Panc1 (cell line): ENCODE results near the gene MTFMT.

ENCODE experiments used
- CTCF ChIP-seq: fragments of 450-650 bp; IDR thresholded peaks from 2 replicates; pipeline ENCODE4 v1.5.1; 2017; ENCODE audit warnings: mild to moderate bottlenecking
- POLR2AphosphoS5 ChIP-seq: IDR thresholded peaks from 2 replicates; pipeline ENCODE4 v1.6.1; 2012; ENCODE audit warnings: mild to moderate bottlenecking, low read depth, low read length, moderate library complexity
- REST ChIP-seq, 2 experiments: IDR thresholded peaks; 2 replicates each; pipeline ENCODE4 v1.6.1; 2011 to 2012; ENCODE audit warnings: low read depth in 2 of 2, control low read depth in 1 of 2, low read length in 1 of 2, mild to moderate bottlenecking in 1 of 2, moderate library complexity in 1 of 2; ENCODE audit not compliant: insufficient read depth in 1 of 2
- SIN3A ChIP-seq: IDR thresholded peaks from 2 replicates; pipeline ENCODE4 v1.6.1; 2012; ENCODE audit warnings: low read depth, mild to moderate bottlenecking, low read length, moderate library complexity, borderline replicate concordance; ENCODE audit not compliant: insufficient read depth
- TCF7L2 ChIP-seq: IDR thresholded peaks from 2 replicates; pipeline ENCODE4 v1.6.1; 2011; ENCODE audit warnings: mild to moderate bottlenecking, low read depth, low read length, inconsistent platforms

GRCh38 chr15:64975390-64975789 lies 54.0 kb downstream of the MTFMT start:
- TF ChIP-seq CTCF (no peak), SIN3A (no peak), POLR2AphosphoS5 (no peak), TCF7L2 (no peak), REST (IDR thresholded peaks at IDR 0.05; ENCODE audit: insufficient read depth in 1 of 2, low read depth in 2 of 2, low read length in 1 of 2) (no peak)
